NCI-H345 treated with DMSO at 0.1 percent for 48 hours (cell line): ENCODE data around the gene CD72.

ENCODE experiments used
- DNase-seq: peaks from one replicate; lab custom pipeline; 2025; ENCODE audit not compliant: unreplicated experiment; lab: John Stamatoyannopoulos, UW

Gene CD72

GRCh38 chr9:35618325-35618727 lies at the start of gene CD72:
TSS of gene CD72 (minus strand) at chr9:35618413. CDS start at chr9:35618303, 110 bp downstream.
- no peak for DNase-seq

GRCh38 chr9:35667939-35668338 lies 49.7 kb upstream of the CD72 start:
- DNase-seq, result no peak

GRCh38 chr9:35666549-35666948 lies 48.3 kb upstream of the CD72 start:
- DNase-seq, result no peak

GRCh38 chr9:35666045-35666444 lies 47.8 kb upstream of the CD72 start:
- DNase-seq, result no peak

GRCh38 chr9:35665471-35665818 lies 47.2 kb upstream of the CD72 start:
- no peak for DNase-seq

- DNase-seq, result peak; percentile 68
Measured at GRCh38 chr9:35664531-35665470, 46.6 kb upstream of the CD72 start, which contains the start of gene ARHGEF39. TSS of gene ARHGEF39 (minus strand) at chr9:35665195. CDS start at chr9:35665169, 26 bp downstream.

- DNase-seq, result no peak
Measured at GRCh38 chr9:35662437-35662836, 44.2 kb upstream of the CD72 start.

GRCh38 chr9:35661756-35662350 lies 43.6 kb upstream of the CD72 start:
- DNase-seq, result no peak

GRCh38 chr9:35660966-35661415 lies 42.8 kb upstream of the CD72 start:
- DNase-seq, result no peak

- no peak for DNase-seq
Measured at GRCh38 chr9:35659340-35659739, 41.1 kb upstream of the CD72 start.

- no peak for DNase-seq
Measured at GRCh38 chr9:35658968-35659220, 40.7 kb upstream of the CD72 start.

GRCh38 chr9:35658137-35658967 lies 40.1 kb upstream of the CD72 start, which contains the start of gene CCDC107:
TSS of gene CCDC107 (plus strand) at chr9:35658292. CDS start at chr9:35658380, 88 bp downstream.
- DNase-seq, result peak; percentile 70

GRCh38 chr9:35657546-35658136 lies 39.4 kb upstream of the CD72 start, which contains the start of gene RMRP:
TSS of gene RMRP (minus strand) at chr9:35658019.
- peak; percentile 95 for DNase-seq

GRCh38 chr9:35656831-35657545 lies 38.8 kb upstream of the CD72 start:
- no peak for DNase-seq

GRCh38 chr9:35656348-35656747 lies 38.1 kb upstream of the CD72 start:
- no peak for DNase-seq

- DNase-seq, result no peak
Measured at GRCh38 chr9:35653611-35654010, 35.4 kb upstream of the CD72 start.

GRCh38 chr9:35652829-35653209 lies 34.6 kb upstream of the CD72 start:
- DNase-seq, result no peak

GRCh38 chr9:35651956-35652828 lies 34.0 kb upstream of the CD72 start:
- no peak for DNase-seq

GRCh38 chr9:35650341-35651158 lies 32.3 kb upstream of the CD72 start, which contains the start of gene SIT1:
TSS of gene SIT1 (minus strand) at chr9:35650931. CDS start at chr9:35650853, 78 bp downstream.
- DNase-seq, result no peak
